GM13976 (cell line): ENCODE measurements around the gene MLLT10.

Source experiments
- DNase-seq: peaks from one replicate; pipeline ENCODE4 v3.0.0; 2012; ENCODE audit warnings: low spot score
- CTCF ChIP-seq: IDR thresholded peaks from 2 replicates; pipeline ENCODE4 v1.5.1; 2012; ENCODE audit warnings: borderline replicate concordance, mild to moderate bottlenecking; ENCODE audit not compliant: insufficient read depth; ENCODE audit errors: extremely low read depth, missing control alignments, control extremely low read depth
- in situ Hi-C: fragments of 300-500 bp; cut with MboI; formaldehyde crosslinking; loops from one replicate; pipeline ENCODE4 v1.12.0; 2022; ENCODE audit warnings: low sequenced_read_pairs, mixed read lengths, inconsistent platforms; ENCODE audit not compliant: unreplicated experiment

The MLLT10 gene

GRCh38 chr10:21689881-21690280, 155.8 kb downstream of the MLLT10 start:
- DNase-seq, result no peak
- no peak for TF ChIP-seq CTCF
- in situ Hi-C loops, result no loop called here

- in situ Hi-C loops, result no loop called here
- no peak for TF ChIP-seq CTCF
- DNase-seq, result no peak
Observed at GRCh38 chr10:21692916-21693315, 158.9 kb downstream of the MLLT10 start.

GRCh38 chr10:21693418-21693817, 159.4 kb downstream of the MLLT10 start:
- DNase-seq, result no peak
- TF ChIP-seq CTCF, result no peak
- in situ Hi-C loops, result no loop called here

GRCh38 chr10:21694631-21695030, 160.6 kb downstream of the MLLT10 start:
- no peak for TF ChIP-seq CTCF
- no peak for DNase-seq
- in situ Hi-C loops, result no loop called here

GRCh38 chr10:21696302-21696701, 162.3 kb downstream of the MLLT10 start:
- TF ChIP-seq CTCF, result no peak
- in situ Hi-C loops, result no loop called here

GRCh38 chr10:21699575-21699974, 165.5 kb downstream of the MLLT10 start:
- TF ChIP-seq CTCF, result no peak
- no peak for DNase-seq
- in situ Hi-C loops, result no loop called here

More at GRCh38 chr10:21696302-21696701, 162.3 kb downstream of the MLLT10 start:
- DNase-seq, result no peak

- TF ChIP-seq CTCF, result no peak
- in situ Hi-C loops, result no loop called here
- no peak for DNase-seq
Observed at GRCh38 chr10:21700474-21700873, 166.4 kb downstream of the MLLT10 start.
